Endometrial microvascular endothelial cells (primary cell): ENCODE measurements around the gene MGAT5. TPM values are rescaled to one million over a fixed set of nuclear protein-coding genes. Genes with fewer than 3 reads are reported as not detected.

Experiments
- in situ Hi-C: cut with HindIII; loops from 2 replicates; pipeline ENCODE4 v1.10.0; 2017; ENCODE audit warnings: low sequenced_read_pairs, low pct_unique_long_range_greater_than_20kb; ENCODE audit errors: inconsistent ontology term
- total RNA-seq: library from RNA; depleted of rRNA; stranded (reverse); fragments of >200 nt; gene quantifications from one replicate; pipeline ENCODE4 v1.2.3, GENCODE V29; 2015; ENCODE audit errors: inconsistent ontology term

Gene MGAT5
- total RNA-seq, 1 donor from 2014 or later, result 90.9 TPM

DNA sequence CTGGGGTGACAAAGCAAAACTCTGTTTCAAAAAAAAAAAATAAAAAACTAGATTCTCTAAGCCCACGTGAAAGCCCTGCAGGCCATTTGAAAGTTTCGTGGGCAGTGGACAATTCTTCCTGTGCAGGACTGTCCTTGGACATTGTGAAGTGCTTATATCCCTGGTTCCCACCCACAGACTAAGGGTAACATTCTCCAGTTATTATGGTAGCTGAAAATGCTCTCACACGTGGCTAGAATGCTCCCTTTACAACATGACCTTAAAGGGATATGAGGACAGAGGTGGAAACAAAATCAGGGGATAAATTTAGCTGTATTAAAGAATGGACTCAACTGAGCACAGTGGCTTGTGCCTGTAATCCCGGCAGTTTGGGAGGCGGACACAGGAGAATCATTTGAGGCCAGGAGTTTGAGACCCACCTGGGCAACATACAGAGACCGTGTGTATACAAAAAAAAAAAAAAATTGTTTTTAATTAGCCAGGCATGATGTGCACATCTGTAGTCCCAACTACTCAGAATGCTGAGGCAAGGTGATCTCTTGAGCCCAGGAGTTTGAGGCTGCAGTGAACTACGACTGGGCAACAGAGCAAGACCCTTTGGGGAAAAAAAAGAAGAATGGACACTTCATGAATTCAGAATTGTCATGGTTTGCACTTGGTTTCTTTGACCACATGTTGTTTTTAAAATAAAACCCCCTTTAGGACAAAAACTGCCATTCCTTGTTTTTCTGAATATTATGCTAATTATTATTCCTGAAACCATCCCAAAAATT, 167.9 kb downstream of the MGAT5 start:
- in situ Hi-C loops, result no loop called here

DNA sequence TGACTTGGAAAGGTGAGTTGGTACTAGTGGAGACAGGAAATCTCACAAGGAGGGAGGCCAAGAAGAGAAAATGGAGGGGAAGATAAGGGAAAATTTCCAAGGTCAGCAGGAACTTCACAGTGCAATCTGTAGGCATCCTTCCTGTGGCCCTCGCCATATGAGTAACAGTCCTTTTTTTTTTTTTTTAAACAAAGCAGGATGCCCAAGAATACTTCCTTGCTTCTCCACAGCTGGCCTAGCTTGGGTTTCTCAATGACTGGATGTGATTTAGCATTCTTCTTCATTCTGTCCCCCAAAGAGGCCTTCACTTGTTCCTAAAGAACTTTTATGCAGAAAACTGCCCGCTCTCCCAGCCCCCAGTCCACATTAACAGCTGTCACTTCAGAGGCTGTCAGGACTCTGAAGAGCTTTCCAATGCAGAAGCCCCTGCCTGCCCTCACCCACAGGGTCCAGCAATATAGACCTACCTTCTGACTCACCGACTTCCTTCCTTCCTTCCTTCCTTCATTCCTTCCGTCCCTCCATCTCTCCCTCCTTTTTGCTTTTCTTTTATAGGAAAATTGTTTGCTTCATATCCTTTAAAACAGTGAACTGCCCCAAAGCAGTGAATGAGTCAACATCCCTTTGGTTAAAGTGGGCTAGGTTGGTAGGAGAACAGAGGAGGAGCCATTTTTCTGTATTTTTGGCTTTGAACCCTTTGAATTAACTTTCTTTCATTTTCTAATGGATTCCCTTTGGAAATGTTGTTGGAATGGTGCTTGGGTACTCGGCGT, 172.0 kb downstream of the MGAT5 start:
- in situ Hi-C loops, result no loop called here

DNA sequence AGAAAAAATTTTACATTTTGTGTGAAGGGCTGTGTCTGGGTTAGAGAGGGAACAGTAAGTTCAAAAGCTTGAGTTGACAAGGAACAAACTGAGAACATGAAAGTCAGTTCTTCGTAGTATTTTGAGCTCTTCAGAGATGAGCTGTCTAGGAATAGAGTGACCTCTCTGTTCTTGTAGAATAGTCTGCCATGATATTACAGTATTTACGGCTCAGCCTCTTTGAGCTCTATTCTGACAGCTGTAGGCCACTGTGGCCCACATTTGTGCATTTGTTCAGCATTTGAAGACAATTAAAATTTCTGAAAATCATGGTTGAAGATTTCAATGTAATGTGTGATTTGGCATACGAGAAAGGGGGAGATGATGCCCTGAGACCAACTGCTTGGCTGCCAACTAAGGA, 172.8 kb downstream of the MGAT5 start:
- in situ Hi-C loops, result no loop called here

DNA sequence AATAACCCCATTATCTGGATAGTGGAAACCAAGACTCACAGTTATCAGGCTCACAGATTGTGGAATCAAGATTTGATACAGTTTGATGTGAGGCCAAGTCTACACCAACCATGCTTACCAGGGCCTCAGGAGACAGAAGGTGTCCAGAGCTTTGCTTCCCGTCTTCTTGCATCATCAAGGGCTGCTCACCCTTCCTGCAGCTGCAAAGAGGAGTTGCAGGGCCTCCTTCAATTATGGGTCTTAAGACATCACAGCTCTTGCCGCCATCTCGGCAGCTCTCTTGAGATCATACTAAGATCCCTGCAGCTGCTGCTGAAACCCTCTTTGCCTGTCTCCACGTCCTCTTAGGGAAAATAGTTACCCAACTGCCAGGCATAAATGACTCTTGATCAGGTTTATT, 176.0 kb downstream of the MGAT5 start:
- in situ Hi-C loops, result no loop called here

DNA sequence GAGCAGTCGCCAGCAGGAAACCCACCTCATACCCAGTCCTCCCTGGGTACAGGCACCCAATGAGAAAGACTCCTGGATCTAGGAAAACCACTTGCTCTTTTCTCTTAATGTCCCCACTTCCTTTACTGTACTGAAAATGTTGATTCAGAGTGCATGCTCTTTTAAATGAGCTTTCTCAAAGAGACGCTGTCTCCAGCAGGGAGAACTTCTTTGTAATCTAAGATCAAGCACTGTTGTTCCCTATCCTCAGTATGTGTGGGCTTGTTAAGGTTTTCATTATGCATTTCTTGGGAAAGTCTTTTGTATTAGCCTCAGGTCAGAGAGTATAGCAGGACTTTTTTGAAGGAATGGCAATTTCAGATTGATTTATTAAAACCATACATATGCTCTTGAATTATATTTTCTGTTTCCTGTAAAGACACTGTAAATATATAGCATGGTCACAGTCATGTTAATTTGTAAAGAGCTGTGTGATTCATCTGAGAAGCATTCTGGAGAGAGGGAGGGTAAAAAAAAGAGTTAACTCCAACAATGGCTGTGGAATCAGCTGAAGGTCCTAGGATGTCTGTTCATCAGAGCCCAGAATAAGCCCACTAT, 178.1 kb downstream of the MGAT5 start:
- in situ Hi-C loops, result no loop called here

DNA sequence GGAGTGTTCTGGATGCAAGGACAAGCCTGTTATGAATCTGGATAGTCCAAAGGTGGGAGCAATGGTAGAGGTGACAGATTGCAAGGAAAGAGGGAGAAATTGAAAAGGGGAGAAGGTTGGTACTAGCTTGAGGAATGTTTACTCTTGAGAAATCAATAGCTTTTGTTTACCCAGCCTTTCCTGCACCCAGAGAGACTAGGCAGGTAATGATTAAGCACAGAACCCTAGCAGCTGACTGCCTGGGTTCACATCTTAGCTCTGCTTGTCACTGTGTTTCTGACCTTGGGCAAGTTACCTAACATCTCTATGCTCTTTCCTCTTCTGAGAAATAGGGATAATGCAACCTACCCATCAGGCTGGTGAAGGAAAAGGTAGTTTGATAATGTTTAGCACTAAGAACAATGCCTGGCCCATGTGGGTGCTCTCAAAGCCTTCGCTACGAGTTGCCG, 178.6 kb downstream of the MGAT5 start:
- in situ Hi-C loops, result no loop called here

DNA sequence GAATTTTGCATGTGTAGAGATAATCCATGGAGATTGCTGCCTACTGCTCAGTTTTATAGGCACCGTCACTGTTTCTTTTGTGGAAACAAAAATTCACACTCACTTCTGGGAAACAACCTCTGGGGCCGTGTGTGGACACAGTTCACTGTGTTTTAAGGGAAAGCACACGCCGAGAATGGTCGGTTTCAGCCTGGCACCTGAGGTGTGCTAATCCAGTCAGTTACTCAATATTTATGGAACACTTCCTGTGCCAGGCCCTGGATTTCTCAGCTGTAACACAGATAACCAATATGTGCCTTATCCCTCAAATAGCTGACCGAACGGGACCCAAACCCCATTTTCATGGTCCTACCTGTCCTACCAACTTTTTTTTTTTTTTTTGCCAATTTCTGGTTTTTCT, 179.6 kb downstream of the MGAT5 start:
- in situ Hi-C loops, result no loop called here

DNA sequence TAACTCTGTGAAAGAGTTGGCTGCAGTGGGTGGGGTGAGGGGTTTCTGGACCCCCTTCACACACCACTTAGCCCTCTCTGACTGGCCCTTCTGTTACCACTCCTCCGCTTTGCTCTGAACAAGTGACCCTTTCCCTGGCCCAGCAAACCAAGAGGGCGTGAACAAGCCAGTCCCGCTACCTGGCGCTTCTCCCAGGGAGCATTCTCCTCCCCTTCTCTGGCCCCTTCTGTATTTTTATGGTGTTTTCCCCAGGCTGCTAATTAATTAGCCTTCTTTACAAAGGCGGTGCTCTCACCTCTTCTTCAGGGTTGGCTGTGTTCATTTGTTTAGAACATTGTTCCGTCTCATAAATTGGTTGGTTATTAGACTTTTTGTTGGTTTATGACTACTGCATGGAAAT, 180.1 kb downstream of the MGAT5 start:
- in situ Hi-C loops, result no loop called here

DNA sequence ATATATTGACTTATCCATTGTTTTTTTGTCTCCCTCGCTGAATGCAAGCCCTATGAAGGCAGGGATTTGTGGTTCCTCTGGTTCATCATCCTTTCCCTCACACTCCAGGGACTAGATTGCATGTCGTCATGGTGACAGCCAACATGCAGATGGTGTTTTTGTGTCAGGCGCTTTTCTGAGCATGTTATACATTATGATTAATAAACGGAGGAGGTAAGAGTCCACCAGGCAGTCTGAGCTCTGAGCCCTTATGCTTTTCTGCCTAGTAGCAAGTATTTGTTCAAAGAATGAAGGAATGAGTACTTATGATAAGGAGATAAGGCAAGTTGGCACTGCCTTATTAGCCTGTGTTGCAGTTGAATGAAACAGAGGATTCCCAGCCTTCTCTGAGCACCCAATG, 181.6 kb downstream of the MGAT5 start:
- in situ Hi-C loops, result no loop called here

DNA sequence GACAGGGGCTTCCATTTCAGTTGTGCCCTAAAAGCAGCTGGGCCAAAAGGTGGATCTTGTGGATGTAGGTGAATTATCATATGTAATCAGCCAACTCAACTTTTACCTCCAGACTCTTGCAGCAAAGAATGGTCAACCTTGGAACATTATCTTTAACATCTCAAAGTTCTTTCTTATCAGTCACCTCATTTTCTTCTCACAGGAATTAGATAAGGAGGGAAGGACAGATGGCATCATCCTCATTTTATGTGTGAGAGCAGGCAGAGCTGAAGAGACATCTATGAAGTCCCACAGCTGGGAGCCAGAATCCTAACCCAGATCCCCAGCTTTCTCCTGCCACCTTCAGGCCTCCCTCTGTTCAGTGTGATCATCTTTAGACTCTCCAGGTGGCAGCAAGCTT, 182.1 kb downstream of the MGAT5 start:
- in situ Hi-C loops, result no loop called here

DNA sequence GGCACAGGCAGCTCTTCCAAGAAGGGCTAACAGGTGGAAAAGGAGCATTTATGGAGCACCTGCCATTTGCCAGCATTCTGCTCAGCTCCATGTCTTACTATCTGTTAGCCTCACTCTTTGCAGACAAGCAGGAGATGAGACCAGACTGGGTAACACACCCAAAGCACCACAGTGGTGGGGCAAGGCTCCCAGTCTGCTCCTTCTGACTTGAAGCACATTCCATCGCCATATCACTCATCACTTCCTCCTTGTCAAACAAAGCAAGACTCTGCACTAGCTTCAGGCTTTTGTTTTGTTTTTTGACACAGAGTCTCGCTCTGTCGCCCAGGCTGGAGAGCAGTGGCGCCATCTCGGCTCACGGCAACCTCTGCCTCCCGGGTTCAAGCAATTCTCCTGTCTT, 182.8 kb downstream of the MGAT5 start:
- in situ Hi-C loops, result no loop called here

DNA sequence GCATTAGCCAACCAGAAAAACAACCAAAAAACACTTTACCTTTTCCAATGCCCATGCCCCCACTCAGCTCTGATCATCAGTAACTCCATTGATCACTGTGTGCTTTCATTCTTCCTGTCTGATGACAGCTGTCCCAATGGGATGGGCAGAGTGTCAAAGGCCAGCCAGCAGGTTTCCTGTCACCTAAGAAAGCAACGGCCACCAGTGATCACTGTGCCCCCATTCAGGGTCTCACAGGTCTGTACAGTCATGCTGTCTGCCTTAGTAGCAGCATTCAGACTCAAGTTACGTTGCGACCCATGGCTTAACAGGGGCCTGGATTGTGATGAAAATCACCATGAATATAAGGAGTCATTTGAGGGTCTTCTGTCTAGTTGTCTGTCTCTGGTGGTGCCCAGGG, 184.5 kb downstream of the MGAT5 start:
- in situ Hi-C loops, result no loop called here

DNA sequence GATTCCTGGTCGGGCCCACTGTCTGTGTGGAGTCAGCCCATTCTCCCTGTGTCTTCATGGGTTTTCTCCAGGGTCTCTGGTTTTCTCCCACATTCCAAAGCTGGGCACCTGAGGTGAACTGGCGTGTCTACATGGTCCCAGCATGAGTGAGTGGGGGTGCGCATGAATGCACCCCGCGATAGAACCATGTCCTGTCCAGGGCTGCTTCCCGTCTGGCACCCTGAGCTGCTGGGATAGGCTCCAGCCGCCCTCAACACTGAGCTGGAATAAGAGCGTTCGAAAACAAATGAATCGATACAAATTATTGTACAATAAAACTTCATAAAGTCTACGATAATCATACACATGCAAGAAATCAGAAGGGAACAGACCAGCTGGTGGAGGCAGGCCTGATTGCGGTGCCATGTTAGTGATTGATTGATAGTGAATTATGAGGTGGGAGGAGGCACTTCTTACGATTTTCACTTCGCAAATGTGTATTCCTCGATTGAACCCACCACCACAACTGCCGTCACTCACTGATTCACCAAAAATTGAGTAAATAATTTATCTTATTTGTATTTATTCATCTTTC, 186.6 kb downstream of the MGAT5 start:
- in situ Hi-C loops, result no loop called here

DNA sequence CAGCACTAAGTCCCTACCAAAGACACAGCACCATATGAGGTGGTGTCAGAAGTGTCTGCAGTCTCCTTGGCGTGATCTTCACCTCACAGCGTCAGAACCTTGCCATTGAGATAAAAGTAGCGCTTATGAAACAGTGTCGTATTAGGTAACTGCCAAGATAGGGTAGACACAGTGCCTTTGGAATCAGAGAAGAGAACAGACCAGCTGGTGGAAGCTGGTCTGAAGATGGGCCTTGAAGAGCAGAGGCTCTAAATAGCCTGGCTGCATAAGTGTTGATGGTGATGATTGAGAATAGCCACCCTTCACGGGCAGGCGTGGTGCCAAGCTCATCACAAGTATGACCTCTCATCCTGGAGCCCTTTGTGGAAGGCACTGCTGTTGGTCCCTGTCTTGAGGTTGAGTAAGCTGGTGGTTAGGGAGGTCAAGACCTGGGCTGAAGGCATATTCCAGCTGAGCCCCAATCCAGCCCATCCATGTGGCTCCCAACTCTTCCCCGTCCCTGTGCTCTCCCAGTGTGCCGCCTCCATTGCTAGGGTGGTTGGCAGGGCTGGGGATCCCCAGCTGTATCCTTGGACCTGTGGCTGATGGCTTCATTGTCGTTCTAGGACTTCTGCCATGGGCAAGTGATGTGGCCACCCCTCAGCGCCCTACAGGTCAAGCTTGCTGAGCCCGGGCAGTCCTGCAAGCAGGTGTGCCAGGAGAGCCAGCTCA, 187.4 kb downstream of the MGAT5 start:
- in situ Hi-C loops, result no loop called here

DNA sequence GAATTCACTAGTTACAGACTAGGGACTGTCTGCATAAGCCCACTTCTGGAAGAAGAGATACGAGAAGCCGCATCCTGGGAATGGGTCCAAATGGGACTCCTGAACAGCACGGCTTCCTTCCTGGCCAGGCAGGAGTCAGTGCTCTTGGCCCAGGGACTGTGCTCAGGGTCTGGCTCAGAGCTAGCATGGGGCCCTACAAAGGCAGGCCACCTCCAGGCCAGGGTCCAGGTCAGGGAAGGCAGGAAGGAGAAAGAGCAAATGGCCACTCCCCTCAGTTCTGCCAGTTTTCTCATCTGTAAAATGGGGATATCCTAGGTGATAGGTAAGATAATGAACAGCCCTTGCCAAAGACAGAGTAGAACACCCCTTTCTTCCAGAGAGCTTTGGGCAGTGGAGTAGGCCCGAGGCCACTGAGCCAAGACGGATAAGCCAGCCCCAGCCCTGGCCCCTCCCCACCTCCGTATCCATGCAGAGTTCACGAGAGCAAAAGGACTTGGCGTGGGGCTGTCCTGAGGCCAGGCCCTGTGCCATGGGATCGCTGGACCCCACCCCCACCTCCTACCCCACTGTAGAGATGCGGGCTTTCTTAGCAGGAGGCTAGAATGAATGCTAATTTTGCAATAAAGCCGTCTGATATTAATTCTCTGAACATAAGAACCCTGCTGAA, 190.1 kb downstream of the MGAT5 start:
- in situ Hi-C loops, result no loop called here

DNA sequence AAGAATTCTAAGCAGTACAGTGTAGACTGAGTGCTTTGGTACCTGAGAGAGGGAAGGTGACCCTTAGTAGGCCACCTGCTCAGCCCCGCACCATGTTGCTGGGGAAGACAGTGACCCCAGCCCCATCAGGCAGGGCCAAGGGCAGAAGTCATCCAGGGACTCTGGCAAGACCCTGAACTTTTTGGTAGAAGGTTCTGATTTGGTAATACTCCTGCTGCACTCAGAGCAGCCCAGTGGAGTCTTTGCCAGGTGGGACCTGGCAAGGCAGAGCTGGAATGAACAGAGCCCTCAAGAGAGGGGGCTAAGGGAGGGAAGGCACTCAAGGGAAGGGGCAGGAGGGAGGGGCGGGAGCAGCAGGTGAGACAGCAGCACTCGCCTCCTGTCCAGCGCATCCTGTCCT, 191.2 kb downstream of the MGAT5 start:
- in situ Hi-C loops, result no loop called here

DNA sequence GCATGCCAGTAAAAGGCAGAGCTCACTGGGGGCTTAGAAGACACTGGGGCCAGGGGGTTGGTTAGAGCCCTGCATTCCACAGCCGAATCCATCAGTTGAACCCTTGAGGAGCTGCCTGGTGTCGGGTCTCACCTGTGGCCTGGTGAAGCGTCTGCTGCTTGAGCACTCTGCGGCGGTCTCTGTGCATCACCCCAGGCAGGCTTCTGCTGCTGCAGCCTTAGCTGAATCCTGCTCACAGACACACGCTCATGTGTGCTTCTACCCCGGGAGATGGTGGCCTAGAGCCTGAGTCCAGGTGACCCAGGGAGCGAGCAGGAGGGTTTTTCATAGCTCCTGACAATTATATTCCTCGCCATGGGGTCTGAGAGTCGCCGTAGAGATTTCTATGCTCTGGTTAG, 192.1 kb downstream of the MGAT5 start:
- in situ Hi-C loops, result no loop called here

DNA sequence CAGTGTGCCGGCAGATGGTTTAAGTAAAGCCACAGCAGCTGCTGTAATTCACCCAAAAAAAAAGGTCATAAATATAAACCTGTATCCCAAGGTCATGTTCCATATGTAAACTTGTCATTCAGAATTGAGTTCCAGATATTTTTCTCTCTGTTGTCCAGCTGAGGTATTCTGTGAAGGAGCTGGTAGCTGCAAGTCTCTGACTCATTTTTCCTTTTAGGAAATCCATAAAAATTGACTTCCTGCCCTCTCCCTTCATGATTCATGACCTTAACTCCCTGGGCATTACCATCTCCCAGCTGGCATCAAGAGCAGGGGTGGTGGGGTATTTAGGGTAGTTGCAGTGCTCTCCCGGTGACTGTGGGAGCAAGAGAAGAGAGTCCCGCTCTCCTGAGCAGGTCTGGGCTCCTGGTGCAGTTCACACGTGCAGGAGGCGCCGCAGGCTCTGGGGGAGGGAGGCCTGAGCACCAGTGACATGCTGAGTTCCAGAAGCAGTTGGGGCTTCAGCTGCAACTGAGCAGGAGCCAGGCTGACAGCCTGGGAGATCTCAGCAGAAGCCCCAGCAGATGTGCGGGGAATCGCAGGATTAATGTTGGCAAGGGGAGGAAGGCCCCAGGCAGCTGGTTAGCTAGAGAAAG, 192.6 kb downstream of the MGAT5 start:
- in situ Hi-C loops, result no loop called here
